ENCODE measurements around the gene CBFA2T2.

CBFA2T2 gene

GRCh38 chr20:33670715-33671499 is 181.0 kb downstream of the CBFA2T2 start:
- no peak for DNase-seq (ENCODE audit: low read depth, low spot score)
- no peak for TF ChIP-seq ZNF274 (IDR thresholded peaks at IDR 0.05; ENCODE audit: low read depth, low read length)
- TF ChIP-seq YY1 (IDR thresholded peaks at IDR 0.05; ENCODE audit: insufficient read depth, insufficient read length) = no peak
- no peak for TF ChIP-seq SUZ12 (IDR thresholded peaks at IDR 0.05; ENCODE audit: extremely low read depth, insufficient read depth, insufficient read length)
- no peak overlapping the region for H3K4me3 ChIP-seq (ENCODE audit: insufficient read length, low read depth)
- peak overlapping the region; percentile 12 for H3K9ac ChIP-seq (ENCODE audit: insufficient read length, low read depth)
- H3K36me3 ChIP-seq (ENCODE audit: insufficient read depth, insufficient read length, low read length) = peaks cover 49% of the 10 kb centered on the region
- H3K4me1 ChIP-seq (ENCODE audit: insufficient read depth, insufficient read length) = peaks cover 28% of the 10 kb centered on the region
- no peaks in the 10 kb centered on the region for H3K27me3 ChIP-seq (ENCODE audit: insufficient read depth, insufficient read length)
- H3K9me3 ChIP-seq (ENCODE audit: insufficient read depth, low read length) = no peaks in the 10 kb centered on the region

DNA sequence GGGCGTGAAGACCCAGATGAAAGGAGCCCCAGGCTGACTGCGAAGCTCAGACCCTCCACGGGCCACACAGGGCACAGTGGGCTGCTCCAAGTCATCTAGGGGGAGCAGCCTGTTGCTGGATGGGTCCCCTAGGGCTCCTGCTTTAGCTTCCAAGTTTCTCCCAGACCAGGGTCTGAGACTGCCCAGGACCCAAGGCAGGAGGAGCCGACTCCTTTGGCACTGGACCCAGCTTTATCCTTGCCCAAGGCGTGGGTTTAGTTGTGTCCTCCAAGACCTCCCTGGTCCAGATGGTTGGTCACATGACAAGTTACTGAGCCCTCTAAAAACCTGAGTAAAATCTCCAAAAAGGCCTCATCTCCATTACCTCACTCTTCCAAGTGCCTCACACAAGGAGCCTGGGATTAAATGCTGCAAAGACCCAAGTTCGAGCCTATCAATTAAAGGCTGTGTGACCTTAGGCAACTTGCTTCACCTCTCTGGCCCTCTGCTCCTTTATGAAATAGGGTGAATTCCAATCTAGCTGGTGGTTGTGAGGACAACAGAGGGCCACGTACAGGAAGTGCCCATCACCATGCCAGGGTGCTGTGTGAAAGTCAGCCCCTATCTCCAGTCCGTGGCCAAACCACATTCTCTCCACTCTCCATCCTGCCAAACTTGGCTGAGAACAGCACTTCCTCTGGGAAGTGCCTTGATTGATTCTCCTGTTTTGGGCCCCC is 181.8 kb downstream of the CBFA2T2 start:
- TF ChIP-seq ZNF274 (IDR thresholded peaks at IDR 0.05; ENCODE audit: low read depth, low read length) = no peak
- no peak for TF ChIP-seq YY1 (IDR thresholded peaks at IDR 0.05; ENCODE audit: insufficient read depth, insufficient read length)
- no peak for TF ChIP-seq SUZ12 (IDR thresholded peaks at IDR 0.05; ENCODE audit: extremely low read depth, insufficient read depth, insufficient read length)
- no peak overlapping the region for H3K9ac ChIP-seq (ENCODE audit: insufficient read length, low read depth)
- H3K4me1 ChIP-seq (ENCODE audit: insufficient read depth, insufficient read length) = peaks cover 29% of the 10 kb centered on the region
- H3K9me3 ChIP-seq (ENCODE audit: insufficient read depth, low read length) = no peaks in the 10 kb centered on the region
- H3K4me3 ChIP-seq (ENCODE audit: insufficient read length, low read depth) = no peak overlapping the region
- peaks cover 58% of the 10 kb centered on the region for H3K36me3 ChIP-seq (ENCODE audit: insufficient read depth, insufficient read length, low read length)
- no peak for DNase-seq (ENCODE audit: low read depth, low spot score)
- H3K27me3 ChIP-seq (ENCODE audit: insufficient read depth, insufficient read length) = no peaks in the 10 kb centered on the region

DNA sequence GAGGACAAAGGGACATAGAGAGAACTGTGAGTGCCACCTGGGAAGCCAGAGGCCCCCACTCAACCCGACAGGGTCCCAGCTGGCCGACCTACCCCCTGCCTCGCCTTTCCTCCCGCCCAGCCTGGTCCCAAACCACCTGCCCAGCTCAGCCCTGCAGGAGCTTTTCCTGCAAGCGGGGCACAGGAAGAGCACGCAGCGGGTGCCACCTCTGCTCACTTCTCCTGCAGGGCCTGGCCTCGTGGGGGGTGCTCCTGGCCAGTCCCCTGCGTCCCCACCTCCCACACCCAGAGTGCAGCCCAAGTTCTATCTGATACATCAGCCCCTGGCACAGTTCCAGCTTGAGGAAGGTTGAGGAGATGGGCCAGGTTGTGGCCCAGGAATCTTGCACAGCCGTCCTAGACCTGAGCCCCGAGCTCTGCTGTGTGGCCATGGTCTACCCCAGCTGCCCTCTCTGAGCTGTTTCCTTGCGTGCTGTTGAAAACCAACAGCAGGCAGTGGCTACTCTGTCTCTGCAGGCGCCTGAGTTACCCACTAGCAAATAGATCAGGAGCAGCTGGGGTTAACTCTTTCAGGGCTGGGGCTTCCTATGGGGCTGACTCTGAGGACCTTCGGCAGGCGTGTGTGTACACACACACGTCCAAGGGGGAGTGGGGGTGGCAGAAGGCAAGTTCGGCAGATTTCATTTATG is 182.7 kb downstream of the CBFA2T2 start:
- H3K27me3 ChIP-seq (ENCODE audit: insufficient read depth, insufficient read length) = no peaks in the 10 kb centered on the region
- peaks cover 27% of the 10 kb centered on the region for H3K4me1 ChIP-seq (ENCODE audit: insufficient read depth, insufficient read length)
- H3K9me3 ChIP-seq (ENCODE audit: insufficient read depth, low read length) = no peaks in the 10 kb centered on the region
- no peak for DNase-seq (ENCODE audit: low read depth, low spot score)
- H3K9ac ChIP-seq (ENCODE audit: insufficient read length, low read depth) = peak overlapping the region; percentile 91
- H3K36me3 ChIP-seq (ENCODE audit: insufficient read depth, insufficient read length, low read length) = peaks cover 66% of the 10 kb centered on the region
- TF ChIP-seq SUZ12 (IDR thresholded peaks at IDR 0.05; ENCODE audit: extremely low read depth, insufficient read depth, insufficient read length) (no peak), ZNF274 (IDR thresholded peaks at IDR 0.05; ENCODE audit: low read depth, low read length) (no peak), YY1 (IDR thresholded peaks at IDR 0.05; ENCODE audit: insufficient read depth, insufficient read length) (no peak)
- H3K4me3 ChIP-seq (ENCODE audit: insufficient read length, low read depth) = peak overlapping the region; percentile 81

DNA sequence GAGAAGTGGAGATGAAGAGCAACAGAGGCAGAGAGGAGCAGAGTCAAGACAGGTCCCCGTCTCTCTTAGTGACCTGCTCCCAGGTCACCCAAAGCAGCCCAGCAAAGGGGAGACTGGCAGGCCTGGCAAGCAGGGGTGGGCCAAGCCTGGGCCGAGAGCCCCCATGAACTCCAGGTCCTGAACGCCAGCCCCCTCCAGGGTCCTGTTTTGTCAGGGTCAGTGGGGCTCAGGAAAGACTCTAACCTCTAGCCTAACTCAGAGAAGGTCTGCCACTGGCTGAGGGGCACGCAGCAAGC is 183.2 kb downstream of the CBFA2T2 start:
- H3K4me3 ChIP-seq (ENCODE audit: insufficient read length, low read depth) = peak overlapping the region; percentile 81
- DNase-seq (ENCODE audit: low read depth, low spot score) = no peak
- peaks cover 25% of the 10 kb centered on the region for H3K4me1 ChIP-seq (ENCODE audit: insufficient read depth, insufficient read length)
- H3K27me3 ChIP-seq (ENCODE audit: insufficient read depth, insufficient read length) = no peaks in the 10 kb centered on the region
- H3K9ac ChIP-seq (ENCODE audit: insufficient read length, low read depth) = peak overlapping the region; percentile 91
- no peaks in the 10 kb centered on the region; the same call in 1 of the 2 replicates for H3K9me3 ChIP-seq (ENCODE audit: insufficient read depth, low read length)
- no peak for TF ChIP-seq SUZ12 (IDR thresholded peaks at IDR 0.05; ENCODE audit: extremely low read depth, insufficient read depth, insufficient read length)
- TF ChIP-seq ZNF274 (IDR thresholded peaks at IDR 0.05; ENCODE audit: low read depth, low read length) = no peak
- no peak for TF ChIP-seq YY1 (IDR thresholded peaks at IDR 0.05; ENCODE audit: insufficient read depth, insufficient read length)
- H3K36me3 ChIP-seq (ENCODE audit: insufficient read depth, insufficient read length, low read length) = peaks cover 70% of the 10 kb centered on the region

DNA sequence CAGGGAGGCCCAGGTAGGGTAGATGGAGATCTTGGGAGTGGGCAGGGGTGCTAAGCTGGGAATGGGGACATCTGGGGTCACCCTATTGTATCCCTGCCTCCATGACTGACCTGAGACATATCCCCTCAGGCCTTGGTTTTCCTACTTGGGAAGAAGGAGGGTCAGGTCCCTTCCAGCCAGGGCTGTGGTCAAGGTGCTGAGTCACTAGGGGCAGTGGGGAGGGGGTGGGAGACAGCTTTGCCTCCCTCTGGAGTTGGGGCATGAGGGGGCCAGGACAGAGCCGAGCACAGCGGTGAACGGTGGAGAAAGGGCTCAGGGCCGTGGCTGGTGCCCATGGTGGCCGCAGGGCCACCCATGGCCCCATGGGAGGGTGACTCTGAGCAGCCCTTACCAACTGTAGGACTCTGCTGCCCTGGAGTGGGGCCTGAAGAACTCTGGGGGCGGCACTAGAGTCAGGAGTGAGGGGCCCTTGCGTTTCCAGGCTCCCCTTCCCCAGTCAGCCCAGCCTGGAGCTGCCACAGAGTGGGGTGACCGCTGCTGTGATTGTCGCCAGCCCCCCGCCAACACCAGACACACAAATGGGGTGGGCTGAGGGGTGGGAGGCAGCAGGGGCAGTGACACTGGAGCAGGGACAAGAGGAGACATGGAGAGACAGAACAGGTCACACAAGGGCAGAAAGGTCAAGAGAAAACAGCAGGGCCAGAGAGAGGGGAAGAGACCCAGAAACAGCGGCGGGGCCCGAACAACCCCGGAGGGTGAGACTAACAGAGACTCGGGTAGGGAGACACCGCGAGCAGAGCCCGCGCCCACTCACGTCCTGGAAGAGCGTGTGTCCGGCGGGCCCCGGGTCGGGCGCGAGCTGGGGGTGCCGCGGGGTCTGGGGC is 183.8 kb downstream of the CBFA2T2 start:
- Histone ChIP-seq H3K36me3 (ENCODE audit: insufficient read depth, insufficient read length, low read length) (peaks cover 70% of the 10 kb centered on the region), H3K9ac (ENCODE audit: insufficient read length, low read depth) (peak overlapping the region; percentile 91), H3K27me3 (ENCODE audit: insufficient read depth, insufficient read length) (no peaks in the 10 kb centered on the region), H3K9me3 (ENCODE audit: insufficient read depth, low read length) (no peaks in the 10 kb centered on the region; the same call in 1 of the 2 replicates), H3K4me3 (ENCODE audit: insufficient read length, low read depth) (peak overlapping the region; percentile 81), H3K4me1 (ENCODE audit: insufficient read depth, insufficient read length) (peaks cover 25% of the 10 kb centered on the region)
- no peak for TF ChIP-seq ZNF274 (IDR thresholded peaks at IDR 0.05; ENCODE audit: low read depth, low read length)
- TF ChIP-seq YY1 (IDR thresholded peaks at IDR 0.05; ENCODE audit: insufficient read depth, insufficient read length) = no peak
- no peak for TF ChIP-seq SUZ12 (IDR thresholded peaks at IDR 0.05; ENCODE audit: extremely low read depth, insufficient read depth, insufficient read length)
- DNase-seq (ENCODE audit: low read depth, low spot score) = no peak

DNA sequence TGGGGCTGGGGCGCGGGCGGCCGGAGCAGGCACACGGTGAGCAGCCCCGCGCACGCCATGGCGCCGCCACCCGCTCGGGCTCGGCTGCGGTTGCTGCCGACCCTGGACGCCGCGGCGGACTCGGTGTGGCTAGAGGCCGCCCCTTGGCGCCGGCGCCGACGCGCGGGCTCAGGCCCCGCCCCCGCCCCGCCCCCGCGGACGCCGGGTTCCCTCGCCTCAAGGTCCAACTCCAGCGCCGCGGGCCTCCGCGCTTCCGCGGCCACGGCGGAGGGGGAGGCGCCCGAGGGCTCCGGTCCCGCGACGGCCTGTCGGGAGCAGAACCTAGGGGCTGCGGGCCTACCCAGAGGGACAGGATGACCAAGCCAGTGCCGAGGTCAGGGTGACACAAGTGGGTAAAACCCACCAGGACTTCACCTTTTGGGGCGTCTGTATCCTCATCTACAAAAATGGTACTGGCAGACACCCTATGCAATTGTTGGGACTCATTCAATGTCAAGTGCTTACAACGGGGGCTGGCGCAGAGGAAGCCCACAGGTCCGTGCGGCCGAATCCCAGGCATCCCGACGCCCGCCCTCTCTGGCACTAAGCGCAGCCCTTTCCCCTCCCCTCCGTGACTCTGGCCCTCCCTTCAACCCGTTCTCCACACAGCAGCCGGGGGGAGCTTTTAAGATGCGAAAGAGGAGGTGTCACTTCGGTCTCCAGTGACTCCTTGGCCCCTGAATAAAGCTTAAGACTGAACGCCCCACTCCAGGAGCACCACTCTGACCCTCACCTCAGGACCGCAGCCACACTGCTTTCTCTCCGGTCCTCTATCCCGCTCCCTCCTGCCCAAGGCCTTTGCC is 184.6 kb downstream of the CBFA2T2 start, which contains the start of gene NECAB3:
NECAB3 (minus strand) TSS at position 135 of the 842 bp plus-strand sequence; CDS start at position 59, 76 bp downstream.
- no peaks in the 10 kb centered on the region; the same call in 1 of the 2 replicates for H3K9me3 ChIP-seq (ENCODE audit: insufficient read depth, low read length)
- DNase-seq (ENCODE audit: low read depth, low spot score) = no peak
- no peaks in the 10 kb centered on the region for H3K27me3 ChIP-seq (ENCODE audit: insufficient read depth, insufficient read length)
- H3K9ac ChIP-seq (ENCODE audit: insufficient read length, low read depth) = peak within 1 kb of the TSS; percentile 91
- H3K4me1 ChIP-seq (ENCODE audit: insufficient read depth, insufficient read length) = peaks cover 25% of the 10 kb centered on the region
- no peak for TF ChIP-seq YY1 (IDR thresholded peaks at IDR 0.05; ENCODE audit: insufficient read depth, insufficient read length)
- H3K4me3 ChIP-seq (ENCODE audit: insufficient read length, low read depth) = peak within 1 kb of the TSS; percentile 81
- H3K36me3 ChIP-seq (ENCODE audit: insufficient read depth, insufficient read length, low read length) = peaks cover 70% of the 10 kb centered on the region

Measured in NT2/D1 (cell line).